ENCODE measurements around the gene RNF26.
"Not testable (repeated sequence)": the region's sequence is repeated elsewhere in the genome, so short reads cannot be mapped to it uniquely, and the experiment has no call there.

Gene RNF26

DNA sequence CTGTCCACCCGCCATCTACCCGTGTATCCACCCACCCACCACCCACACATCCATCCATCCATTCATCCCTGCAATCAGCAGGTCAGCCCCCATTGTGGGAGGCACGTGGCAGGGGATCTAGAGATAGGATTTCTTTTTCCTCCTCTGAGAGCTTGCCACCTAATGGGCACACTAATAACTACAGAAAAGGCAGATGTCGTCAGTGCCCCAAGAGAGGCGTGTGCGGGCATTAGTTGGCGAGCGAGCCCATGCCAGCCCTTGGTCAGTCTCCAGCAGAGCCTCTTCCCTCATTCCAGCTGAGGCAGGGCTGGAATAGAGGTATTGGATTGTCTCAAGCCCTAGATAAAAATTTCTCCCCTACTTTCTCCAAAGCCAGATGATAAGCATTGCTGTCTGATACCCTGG is 37.5 kb downstream of the RNF26 start:
- no peak for DNase-seq (ENCODE audit: low read depth in 2 of 2)

- DNase-seq (ENCODE audit: low read depth in 2 of 2), result no peak
Observed at GRCh38 chr11:119372260-119373058, 38.1 kb downstream of the RNF26 start.

DNA sequence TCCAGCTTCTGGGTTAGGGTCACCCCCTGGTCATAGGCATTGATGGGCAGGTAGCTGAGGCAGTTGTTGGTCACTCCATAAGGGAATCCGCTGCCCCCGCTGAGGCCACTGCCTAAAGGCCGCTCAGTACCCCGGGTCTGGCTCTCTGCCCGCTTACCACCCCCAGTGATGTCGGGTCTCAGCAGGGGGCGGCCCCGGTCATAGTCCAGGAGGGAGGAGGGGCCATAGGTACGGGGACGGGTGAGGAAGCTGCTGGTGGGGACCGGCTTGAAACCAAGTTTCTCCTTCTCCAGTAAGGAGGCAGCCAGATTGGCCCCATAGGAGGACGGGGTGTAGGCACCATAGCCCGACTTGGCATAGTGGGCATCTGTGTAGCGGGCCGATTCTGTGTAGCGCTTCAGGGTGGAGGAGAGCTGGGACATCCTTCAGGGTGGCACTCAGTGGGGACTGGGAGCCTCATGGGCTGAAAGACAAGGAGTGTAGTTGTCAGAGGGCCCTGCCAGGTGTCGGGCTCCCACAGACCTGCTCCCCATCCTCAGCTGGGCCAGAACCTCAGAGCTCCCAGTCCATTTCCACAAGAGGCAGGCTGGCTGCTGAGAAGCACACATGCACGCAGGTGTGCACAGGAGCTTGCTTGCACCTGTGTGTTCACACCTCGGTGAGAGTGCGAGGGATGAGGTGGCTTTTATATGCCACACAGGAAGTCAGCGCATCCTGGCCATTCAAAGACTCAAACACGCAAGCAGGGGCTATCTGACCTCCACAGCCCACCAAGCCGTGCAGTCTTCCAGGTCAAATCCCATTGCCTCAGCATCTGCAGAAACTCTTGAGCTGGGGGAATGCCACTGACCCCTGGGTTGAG is 39.0 kb downstream of the RNF26 start:
- no peak for DNase-seq (ENCODE audit: low read depth in 2 of 2)

DNA sequence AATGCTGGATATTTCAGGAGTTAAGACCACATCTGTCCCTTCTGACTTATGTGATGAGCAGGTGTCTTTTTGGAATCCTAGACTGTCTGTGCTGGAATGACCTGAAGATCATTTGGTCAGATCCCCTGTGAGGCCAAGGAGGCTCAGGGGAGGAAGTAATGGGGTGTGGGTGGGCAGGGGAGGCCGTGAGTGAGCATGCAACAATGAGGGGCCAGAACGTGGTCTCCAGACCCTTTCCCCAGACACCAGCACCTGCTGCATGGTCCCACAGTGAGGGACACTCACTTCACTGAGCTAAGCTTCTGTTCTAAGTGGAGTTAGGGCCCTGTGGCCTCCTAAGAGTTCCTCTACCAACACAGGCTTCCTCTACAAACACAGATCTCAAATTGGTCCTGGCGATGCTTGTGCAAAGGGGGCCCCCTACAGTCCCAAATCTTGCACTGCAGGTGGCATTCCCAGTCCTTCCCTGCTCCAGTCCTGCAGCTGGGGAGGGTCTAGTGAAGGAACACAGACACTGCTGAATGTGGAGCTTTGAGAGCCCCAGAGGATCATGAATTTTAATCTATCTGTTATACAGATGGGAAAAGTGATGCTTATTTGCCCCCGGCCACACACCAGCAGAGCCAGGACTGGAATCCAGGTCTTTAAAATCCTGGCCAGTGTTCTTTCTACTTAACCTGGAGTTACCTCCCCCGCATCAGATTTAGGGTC is 39.7 kb downstream of the RNF26 start:
- no peak for DNase-seq (ENCODE audit: low read depth in 2 of 2)

- no peak for DNase-seq (ENCODE audit: low read depth in 2 of 2)
Observed at GRCh38 chr11:119374632-119375336, 40.5 kb downstream of the RNF26 start.

- no peak for DNase-seq (ENCODE audit: low read depth in 2 of 2)
Observed at GRCh38 chr11:119375337-119376196, 41.2 kb downstream of the RNF26 start.

DNA sequence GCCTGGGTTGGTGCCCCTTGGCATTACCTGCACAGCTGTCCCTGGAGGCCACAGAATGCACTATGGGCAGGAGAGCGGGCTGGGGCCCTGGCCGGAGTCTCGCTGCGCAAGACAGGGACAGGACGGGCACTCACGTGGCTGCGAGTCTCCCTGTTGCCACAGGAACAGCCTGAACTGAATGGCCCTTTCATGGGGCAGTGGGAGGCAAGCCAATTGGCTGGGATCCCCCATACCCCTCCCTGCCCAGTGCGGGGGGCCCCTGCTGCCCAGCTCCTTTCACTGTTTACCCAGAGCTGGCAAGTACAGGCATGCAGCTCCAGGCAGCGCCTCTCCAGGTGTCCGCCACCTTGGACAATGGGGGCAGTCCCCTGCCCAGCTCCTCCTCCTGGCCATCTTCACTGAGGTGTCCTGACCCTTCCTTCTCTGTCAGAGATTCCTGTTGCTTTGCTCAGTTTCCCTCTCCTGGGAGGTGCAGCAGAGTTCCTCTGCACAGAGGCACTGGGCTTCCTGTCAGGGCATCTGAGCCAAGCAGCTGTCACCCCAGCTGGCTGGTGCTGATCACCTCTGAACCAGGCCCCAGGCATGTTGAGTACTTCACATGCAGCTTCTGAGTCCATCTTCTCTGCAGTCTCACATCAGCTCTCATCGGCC is 42.0 kb downstream of the RNF26 start:
- DNase-seq (ENCODE audit: low read depth in 2 of 2), result no peak

DNA sequence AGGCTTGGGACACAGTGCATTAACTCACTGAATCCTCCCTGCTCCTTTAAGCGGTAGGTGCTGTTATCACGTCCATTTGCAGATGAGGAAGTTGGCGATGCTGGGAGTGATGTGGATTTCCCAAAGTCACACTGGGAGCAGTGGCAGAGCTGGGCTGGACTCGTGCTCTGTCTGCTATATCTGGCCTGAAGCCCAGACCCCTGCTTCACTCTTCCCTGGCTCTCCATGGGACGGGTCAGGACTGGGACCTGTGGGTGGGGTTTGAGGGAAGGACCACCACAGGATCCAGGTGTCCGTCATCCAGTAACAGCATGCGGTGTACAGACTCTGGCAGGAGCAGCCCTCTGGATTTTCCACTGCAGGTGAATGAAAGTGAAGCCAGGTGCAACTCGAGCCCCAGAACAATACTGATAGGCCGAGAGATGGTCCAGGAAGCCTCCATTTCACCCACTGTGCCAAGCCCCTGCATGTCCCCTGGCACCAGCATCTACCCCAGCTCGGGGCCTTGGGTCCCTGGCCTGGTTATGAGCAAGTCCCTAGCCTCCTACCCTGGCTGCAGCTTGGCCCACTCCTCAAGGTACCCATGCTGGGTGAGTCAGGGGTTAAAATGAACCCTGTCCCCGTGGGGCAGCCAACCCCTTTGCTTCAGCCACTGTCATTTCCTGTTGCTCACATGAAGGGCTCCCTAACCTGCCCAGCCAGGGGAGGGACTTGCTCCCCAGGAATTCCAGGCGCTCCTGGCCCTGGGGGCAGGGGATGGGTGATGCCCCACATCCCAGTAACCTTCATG is 43.0 kb downstream of the RNF26 start:
- no peak for DNase-seq (ENCODE audit: low read depth in 2 of 2)

DNA sequence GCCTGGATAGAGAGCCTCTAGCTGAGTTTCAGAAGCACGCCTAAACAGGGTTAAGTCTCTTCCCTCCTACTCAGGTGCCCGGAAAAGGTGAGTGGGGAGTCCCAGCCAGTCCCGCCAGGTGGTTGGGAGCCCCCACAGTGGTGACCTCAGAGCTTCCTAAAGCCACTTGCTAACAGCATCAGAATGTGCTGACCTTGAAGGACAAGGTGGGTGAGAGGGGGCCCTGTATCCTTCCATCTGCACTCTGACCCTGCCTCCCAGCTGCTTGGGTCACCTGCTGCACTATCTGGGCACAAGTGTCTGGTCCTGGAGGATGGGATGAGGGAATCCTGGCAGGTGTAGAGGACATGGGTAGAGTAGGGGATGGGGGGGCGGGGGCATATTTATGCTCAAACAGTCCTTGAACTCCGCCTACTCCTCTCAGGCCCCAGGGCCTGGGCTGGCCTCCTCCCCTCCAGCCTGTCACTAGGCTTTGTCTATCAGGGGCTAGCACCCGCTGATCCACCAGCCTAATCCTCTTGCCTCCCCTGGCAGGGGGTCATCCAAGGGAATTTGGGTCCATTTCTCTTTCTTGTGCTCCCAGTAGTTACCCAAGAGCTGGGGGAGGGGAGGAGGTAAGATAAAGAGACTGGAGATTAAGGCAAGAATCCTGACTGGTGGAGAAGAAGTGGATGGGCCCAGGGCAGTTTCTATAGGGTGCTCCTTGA is 43.8 kb downstream of the RNF26 start:
- DNase-seq (ENCODE audit: low read depth in 2 of 2), result no peak

DNA sequence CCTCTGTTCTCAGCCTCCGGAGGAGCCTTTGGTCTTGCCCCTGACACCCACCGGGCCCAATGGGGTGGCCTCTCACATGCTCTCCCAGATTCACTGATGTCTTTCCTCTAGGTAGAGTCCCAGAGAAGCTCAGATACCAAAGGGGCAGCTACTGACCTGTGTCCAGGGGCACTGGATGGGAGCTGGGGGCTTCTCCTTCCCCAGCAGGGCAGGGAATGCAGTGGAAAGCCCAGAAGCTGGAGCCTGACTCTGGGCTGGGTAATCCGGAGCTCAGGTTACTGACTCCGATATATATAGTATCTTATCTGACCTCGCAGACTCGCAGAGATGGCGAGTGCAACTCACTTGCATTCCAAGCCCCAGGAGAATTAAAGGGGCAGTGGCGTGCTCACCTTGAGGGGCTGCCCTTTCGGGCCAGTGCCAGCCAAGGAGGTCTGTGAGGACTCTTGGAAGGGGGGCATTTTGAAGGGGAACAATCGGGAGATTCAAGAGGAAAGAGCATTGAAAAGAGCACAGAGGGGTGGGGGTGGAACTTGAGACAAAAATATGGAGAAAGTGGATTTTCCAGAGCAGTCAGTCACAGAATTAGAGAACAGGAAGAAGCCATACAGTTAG is 44.6 kb downstream of the RNF26 start:
- no peak for DNase-seq (ENCODE audit: low read depth in 2 of 2)

DNA sequence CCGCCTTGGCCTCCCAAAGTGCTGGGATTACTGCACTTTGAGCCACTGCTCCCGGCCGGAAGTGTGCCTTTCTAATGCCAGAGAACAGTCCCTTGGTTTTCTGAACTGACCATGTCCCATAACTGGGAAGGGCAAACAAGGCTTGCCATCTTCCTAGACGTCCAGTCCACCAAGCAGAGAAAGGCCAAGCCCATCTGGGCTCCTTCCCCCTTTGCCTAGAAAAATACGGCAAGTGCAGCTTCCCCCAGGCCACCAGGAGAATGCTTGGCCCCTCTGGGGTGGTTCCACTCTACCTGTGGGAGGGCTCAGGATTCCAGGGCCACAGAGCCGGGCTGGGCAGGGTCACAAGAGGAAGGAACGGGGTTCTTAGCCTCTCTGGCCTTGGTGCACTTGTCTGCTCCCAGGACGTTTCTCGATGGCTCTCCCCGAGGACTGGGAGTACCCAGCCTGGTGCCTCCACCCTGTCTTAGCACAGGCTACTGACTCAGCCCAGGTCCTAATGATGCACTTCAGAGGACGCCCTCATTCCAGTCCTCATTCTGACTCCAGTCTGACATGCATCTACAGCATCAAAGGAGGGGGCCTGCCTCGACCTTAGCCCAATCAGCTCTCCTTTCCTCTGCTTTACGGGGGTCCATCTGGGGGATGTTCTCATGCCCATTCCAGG is 46.0 kb downstream of the RNF26 start:
- DNase-seq (ENCODE audit: low read depth in 2 of 2), result no peak

- no peak for DNase-seq (ENCODE audit: low read depth in 2 of 2)
Observed at GRCh38 chr11:119380827-119381180, 46.5 kb downstream of the RNF26 start.

GRCh38 chr11:119381181-119381988 is 47.1 kb downstream of the RNF26 start, which contains the start of gene USP2:
TSS of gene USP2 (minus strand) at chr11:119381690. CDS start at chr11:119373480, 8,210 bp downstream.
- DNase-seq (ENCODE audit: low read depth in 2 of 2), result peak; percentile 95 to 96

DNA sequence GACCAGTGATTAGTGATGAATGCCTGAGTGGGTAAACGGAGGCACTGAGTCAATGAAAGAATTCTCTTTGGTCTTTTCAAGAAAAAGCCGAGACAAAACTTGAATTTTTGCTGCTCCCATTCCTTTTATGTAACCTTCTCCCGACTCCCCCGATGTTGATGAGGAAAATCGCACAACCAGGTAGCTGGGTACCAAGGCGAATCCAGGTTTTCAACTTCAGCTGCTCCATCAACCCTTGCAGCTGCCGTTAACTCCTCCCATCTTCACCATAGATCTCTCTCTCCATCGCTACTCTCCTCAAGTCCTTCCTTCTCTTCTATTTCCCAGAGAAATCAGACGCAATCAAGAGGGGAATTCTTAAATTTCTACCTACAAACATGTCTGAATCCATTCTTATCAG is 47.8 kb downstream of the RNF26 start:
- no peak for DNase-seq (ENCODE audit: low read depth in 2 of 2)

DNA sequence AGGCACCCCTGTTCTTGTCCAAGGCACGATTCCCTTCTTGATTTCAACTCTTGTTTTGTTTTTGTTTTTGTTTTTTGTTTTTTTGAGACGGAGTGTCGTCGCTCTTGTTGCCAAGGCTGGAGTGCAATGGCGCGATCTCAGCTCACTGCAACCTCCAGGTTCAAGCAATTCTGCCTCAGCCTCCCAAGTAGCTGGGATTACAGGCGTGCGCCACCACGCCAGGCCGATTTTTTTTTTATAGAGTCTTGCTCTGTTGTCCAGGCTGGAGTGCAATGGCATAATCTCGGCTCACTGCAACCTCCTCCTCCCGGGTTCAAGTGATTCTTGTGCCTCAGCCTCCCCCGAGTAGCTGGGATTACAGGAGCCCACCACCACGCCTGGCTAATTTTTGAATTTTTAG is 48.2 kb downstream of the RNF26 start:
- DNase-seq (ENCODE audit: low read depth in 2 of 2), result not testable (repeated sequence)

- no peak for DNase-seq (ENCODE audit: low read depth in 2 of 2)
Observed at GRCh38 chr11:119384332-119384731, 50.0 kb downstream of the RNF26 start.

Data from stimulated activated CD8-positive, alpha-beta memory T cell treated with anti-CD3 and anti-CD28 coated beads, Interleukin-7, amount 100 ng/mL, for 1 hour (primary cell).